Mesangial cell (primary cell): ENCODE measurements around the gene NRTN. TPM values are rescaled to one million over a fixed set of nuclear protein-coding genes. Genes with fewer than 3 reads are reported as not detected.

ENCODE experiments used
- total RNA-seq: library from RNA; depleted of rRNA; stranded (reverse); fragments of >200 nt; gene quantifications from 2 replicates; pipeline ENCODE4 v1.2.3, GENCODE V29; 2015

Gene NRTN
- 1.6 and 2.5 TPM in 2 replicates for total RNA-seq

GRCh38 chr19:5804516-5805461, at the start of gene NRTN:
Gene NRTN (plus strand): TSS chr19:5805067. CDS start chr19:5824166, 19,099 bp downstream.

GRCh38 chr19:5784581-5785147, 20.2 kb upstream of the NRTN start, which contains the start of gene PRR22:
Gene PRR22 (minus strand): TSS chr19:5784746. CDS start chr19:5784660, 86 bp downstream.

DNA sequence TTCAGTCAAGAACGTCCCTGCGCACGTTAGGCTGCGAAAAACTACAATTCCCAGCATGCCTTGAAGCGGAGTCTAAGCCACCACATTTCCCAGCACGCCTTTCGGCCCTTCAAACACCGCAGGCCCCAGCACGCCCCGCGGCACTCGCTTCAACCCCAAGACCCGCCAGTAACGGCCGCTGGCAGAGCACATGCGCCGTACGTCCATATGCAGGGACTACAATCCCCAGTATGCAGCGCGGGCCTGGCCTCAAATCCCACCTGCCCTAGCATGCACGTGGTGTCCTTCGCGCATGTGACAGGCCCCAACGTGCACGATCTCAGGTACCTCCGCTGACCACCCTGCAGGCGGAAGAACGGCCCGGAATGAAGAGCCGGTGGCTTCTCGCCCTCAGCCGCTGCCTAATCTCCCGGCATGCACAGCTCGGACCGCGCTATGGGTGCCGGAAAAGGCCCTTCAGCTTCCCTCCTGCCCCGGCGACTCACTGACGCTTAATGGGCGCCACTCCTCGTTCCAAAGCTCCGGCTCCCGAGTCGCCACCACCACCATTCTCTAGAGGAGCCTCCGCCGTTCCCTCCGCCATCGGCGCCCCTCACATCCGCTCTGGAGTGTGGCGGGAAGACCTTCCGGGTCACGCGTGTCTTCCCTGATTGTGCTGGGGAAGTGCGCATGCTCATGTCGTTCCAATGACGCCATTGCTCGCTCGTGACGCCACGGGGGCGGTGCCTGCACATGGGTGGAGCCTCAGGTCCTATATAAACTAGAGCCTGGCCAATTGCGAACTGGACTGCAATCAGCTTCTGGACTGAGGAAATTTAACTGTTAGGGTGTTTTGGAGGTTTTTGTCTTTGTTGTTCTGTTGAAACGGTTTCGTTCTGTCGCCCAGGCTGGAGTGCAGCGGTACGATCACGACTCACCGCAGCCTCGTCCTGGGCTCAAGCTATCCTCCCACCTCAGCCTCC, 14.0 kb upstream of the NRTN start, which contains the start of gene DUS3L:
DUS3L (minus strand) TSS at position 605 of the 962 bp plus-strand sequence; CDS start at position 583, 22 bp downstream.

DNA sequence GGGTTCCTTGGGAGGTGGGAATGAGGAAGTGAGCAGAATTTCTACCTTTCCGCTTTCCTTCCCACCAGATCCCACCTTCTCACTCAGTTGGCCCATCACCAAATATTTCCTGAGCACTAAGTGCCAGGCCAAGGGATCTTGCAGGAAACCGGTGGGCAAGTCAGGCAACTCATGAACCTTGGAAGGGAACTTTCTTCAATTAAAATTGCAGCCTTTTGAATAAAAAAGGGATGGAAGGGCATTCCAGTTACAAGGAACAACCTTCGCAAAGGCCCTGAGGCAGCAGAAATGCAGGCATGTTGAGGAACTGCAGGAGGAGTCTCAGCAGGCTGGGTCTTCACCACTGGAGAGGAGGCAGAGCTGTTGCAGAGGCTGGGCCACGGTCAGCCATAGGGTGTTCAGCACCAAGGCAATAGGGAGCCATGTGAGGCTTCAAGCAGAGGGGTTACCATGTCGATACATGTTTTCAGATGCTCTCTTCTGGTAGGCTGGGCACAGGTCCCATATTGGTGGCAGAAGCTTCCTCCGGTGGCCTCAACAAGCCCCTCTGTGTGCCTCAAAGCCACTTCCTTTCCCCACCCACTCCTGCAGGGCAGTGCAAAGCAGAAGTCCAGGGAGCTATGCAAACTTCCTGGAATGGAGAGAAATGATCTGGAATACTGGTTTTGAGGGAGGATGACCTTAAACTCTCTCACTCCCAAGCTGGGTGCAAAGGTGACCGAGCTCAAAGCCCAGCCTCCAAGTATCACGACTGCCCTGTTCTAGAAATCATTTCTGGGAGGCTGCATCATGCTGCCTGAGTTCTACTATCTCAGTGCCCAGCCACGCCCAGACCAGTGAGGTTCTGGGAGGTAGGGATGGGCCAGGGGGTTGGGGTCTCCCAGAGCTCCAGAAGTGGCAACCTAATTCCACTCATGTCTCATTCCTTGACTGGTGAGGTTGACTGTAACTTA, 34.5 kb downstream of the NRTN start, which contains the start of gene FUT6:
FUT6 (minus strand) TSS at position 638 of the 953 bp plus-strand sequence. CDS start 7,135 bp downstream, outside the sequence.

GRCh38 chr19:5851302-5851701, 46.4 kb downstream of the NRTN start, which contains the start of gene FUT3:
Gene FUT3 (minus strand): TSS chr19:5851449.

Other genes starting within 250 kb of the NRTN start
- not detected in 2 replicates for gene TINCR, start 237.1 kb upstream of the NRTN start, total RNA-seq
- gene SAFB2, start 182.3 kb upstream of the NRTN start, total RNA-seq: 19.9 and 20.5 TPM in 2 replicates
- gene SAFB, start 182.0 kb upstream of the NRTN start, total RNA-seq: 35.0 and 60.8 TPM in 2 replicates
- 83.9 and 89.0 TPM in 2 replicates for gene MICOS13, start 124.6 kb upstream of the NRTN start, total RNA-seq
- 15.5 and 27.1 TPM in 2 replicates for gene HSD11B1L, start 124.0 kb upstream of the NRTN start, total RNA-seq
- gene RPL36, start 114.8 kb upstream of the NRTN start, total RNA-seq: 1,120 and 1,187 TPM in 2 replicates
- gene LONP1, start 84.9 kb upstream of the NRTN start, total RNA-seq: 105 and 116 TPM in 2 replicates
- gene CATSPERD, start 84.4 kb upstream of the NRTN start, total RNA-seq: not detected in 2 replicates
- 0.51 and 0.81 TPM in 2 replicates for gene PRR22, start 20.3 kb upstream of the NRTN start, total RNA-seq
- gene DUS3L, start 13.9 kb upstream of the NRTN start, total RNA-seq: 27.1 and 34.7 TPM in 2 replicates
- not detected in 2 replicates for gene FUT6, start 34.6 kb downstream of the NRTN start, total RNA-seq
- gene FUT3, start 46.4 kb downstream of the NRTN start, total RNA-seq: not detected in 2 replicates
- gene FUT5, start 65.5 kb downstream of the NRTN start, total RNA-seq: not detected in 2 replicates
- gene NDUFA11, start 98.7 kb downstream of the NRTN start, total RNA-seq: 500 and 534 TPM in 2 replicates
- 2.6 and 8.7 TPM in 2 replicates for gene VMAC, start 99.8 kb downstream of the NRTN start, total RNA-seq
- gene CAPS, start 109.2 kb downstream of the NRTN start, total RNA-seq: 1.1 and 10.1 TPM in 2 replicates
- 46.4 and 68.4 TPM in 2 replicates for gene RANBP3, start 173.1 kb downstream of the NRTN start, total RNA-seq